Gastrocnemius medialis (tissue), 4 donors: ENCODE results near the gene PPARG.

ENCODE experiments used
- CTCF ChIP-seq, 5 experiments: fragments of 450-650 bp in 3 of 5; fragments of 200-600 bp in 2 of 5; sonication (generic) in 2 of 5; IDR thresholded peaks in 4 of 5; conservative IDR thresholded peaks in 1 of 5; 1 replicate in 4 of 5; 2 replicates in 1 of 5; pipeline ENCODE4 v1.5.1; 2016 to 2019; ENCODE audit warnings: antibody characterized with exemption in 5 of 5, mild to moderate bottlenecking in 3 of 5, moderate library complexity in 3 of 5
- POLR2A ChIP-seq, 2 donors: fragments of 450-650 bp; IDR thresholded peaks; one replicate each; pipeline ENCODE4 v1.6.1; 2017; ENCODE audit warnings: antibody characterized with exemption in 2 of 2, mild to moderate bottlenecking in 2 of 2, moderate library complexity in 2 of 2

- TF ChIP-seq CTCF (IDR thresholded peaks at IDR 0.05 in 4 of 5, conservative IDR thresholded peaks at IDR 0.05 in 1 of 5) (no peak), POLR2A (IDR thresholded peaks at IDR 0.05) (no peak)
Measured at GRCh38 chr3:12455740-12456139, 166.9 kb downstream of the PPARG start.
